Astrocyte (in vitro differentiated cells and primary cell): Measurements from ENCODE around the gene STAC2.

ENCODE experiments used
- EZH2 ChIP-seq: IDR thresholded peaks from 2 replicates; pipeline ENCODE4 v1.6.1; 2012; ENCODE audit warnings: mild to moderate bottlenecking, low read length, inconsistent platforms; ENCODE audit not compliant: insufficient read depth
- TF ChIP-seq, protein P1 (sequence below): IDR thresholded peaks from 2 replicates; pipeline ENCODE4 v1.5.1; 2011; ENCODE audit warnings: low read depth, mild to moderate bottlenecking, inconsistent platforms, low read length, moderate library complexity; ENCODE audit not compliant: insufficient read depth

DNA sequence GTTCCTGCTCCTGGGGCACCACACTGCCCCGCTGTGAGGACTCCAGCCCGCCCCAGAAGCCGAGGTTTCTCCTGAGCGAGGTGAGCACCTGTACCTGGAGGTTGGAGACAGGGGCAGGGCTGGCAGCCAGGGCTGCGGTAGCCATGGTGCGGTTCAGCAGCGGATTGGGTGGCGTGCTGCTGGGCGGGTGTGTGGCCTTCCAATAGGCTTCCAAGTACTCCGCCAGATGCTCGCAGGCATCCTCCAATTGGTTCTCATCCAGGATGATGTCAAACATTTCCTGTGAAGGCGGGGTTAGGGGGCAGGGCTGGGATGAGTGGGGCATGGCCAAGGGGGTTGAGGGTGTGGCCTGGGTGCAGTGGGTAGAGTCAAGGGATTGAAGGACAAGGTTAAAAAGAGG lies 48.5 kb downstream of the STAC2 start:
- TF ChIP-seq, protein P1, sequence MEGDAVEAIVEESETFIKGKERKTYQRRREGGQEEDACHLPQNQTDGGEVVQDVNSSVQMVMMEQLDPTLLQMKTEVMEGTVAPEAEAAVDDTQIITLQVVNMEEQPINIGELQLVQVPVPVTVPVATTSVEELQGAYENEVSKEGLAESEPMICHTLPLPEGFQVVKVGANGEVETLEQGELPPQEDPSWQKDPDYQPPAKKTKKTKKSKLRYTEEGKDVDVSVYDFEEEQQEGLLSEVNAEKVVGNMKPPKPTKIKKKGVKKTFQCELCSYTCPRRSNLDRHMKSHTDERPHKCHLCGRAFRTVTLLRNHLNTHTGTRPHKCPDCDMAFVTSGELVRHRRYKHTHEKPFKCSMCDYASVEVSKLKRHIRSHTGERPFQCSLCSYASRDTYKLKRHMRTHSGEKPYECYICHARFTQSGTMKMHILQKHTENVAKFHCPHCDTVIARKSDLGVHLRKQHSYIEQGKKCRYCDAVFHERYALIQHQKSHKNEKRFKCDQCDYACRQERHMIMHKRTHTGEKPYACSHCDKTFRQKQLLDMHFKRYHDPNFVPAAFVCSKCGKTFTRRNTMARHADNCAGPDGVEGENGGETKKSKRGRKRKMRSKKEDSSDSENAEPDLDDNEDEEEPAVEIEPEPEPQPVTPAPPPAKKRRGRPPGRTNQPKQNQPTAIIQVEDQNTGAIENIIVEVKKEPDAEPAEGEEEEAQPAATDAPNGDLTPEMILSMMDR = no peak
- TF ChIP-seq EZH2 = no peak
